Adrenal gland (tissue), 5 donors: ENCODE measurements around the gene HARBI1.

Experiments used
- POLR2A ChIP-seq, 2 donors: fragments of 450-650 bp; IDR thresholded peaks; one replicate each; pipeline ENCODE4 v1.6.1; 2017; ENCODE audit warnings: antibody characterized with exemption in 2 of 2, mild to moderate bottlenecking in 2 of 2, moderate library complexity in 1 of 2
- TF ChIP-seq, protein P1 (sequence below), 6 experiments: fragments of 450-650 bp in 4 of 6; fragments of 200-600 bp in 2 of 6; sonication (generic) in 1 of 6; IDR thresholded peaks; 1 replicate in 5 of 6; 2 replicates in 1 of 6; pipeline versions ENCODE4 v1.5.1 to v1.8.0; 2016 to 2021; ENCODE audit warnings: antibody characterized with exemption in 6 of 6, mild to moderate bottlenecking in 2 of 6, moderate library complexity in 1 of 6
- donor health status: DM: no; HTN: no; CAD: no.

DNA sequence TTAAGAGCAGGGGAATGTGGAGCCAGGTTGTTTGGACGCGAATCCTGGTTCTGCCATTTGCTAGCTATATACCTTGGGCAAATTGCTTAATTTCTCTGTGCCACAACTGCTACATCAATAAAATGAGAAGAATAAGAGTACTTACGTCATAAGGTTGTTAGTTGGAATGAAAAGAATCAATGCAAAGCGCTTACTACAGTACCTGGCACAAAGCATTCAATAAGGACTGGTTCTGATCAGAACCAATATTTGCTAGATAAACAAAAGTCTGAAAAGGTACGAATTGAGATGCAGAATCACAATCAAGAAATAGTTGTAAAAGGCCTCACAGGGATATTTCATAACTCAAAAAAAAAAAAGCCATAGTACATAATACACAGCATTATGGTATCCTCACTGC lies 34.4 kb downstream of the HARBI1 start:
- TF ChIP-seq, protein P1, sequence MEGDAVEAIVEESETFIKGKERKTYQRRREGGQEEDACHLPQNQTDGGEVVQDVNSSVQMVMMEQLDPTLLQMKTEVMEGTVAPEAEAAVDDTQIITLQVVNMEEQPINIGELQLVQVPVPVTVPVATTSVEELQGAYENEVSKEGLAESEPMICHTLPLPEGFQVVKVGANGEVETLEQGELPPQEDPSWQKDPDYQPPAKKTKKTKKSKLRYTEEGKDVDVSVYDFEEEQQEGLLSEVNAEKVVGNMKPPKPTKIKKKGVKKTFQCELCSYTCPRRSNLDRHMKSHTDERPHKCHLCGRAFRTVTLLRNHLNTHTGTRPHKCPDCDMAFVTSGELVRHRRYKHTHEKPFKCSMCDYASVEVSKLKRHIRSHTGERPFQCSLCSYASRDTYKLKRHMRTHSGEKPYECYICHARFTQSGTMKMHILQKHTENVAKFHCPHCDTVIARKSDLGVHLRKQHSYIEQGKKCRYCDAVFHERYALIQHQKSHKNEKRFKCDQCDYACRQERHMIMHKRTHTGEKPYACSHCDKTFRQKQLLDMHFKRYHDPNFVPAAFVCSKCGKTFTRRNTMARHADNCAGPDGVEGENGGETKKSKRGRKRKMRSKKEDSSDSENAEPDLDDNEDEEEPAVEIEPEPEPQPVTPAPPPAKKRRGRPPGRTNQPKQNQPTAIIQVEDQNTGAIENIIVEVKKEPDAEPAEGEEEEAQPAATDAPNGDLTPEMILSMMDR (IDR thresholded peaks at IDR 0.05) = no peak
- no peak for TF ChIP-seq POLR2A (IDR thresholded peaks at IDR 0.05)
